HepG2 (cell line): Measurements from ENCODE around the gene OR8S1.

Experiments used
- BRF2 ChIP-seq: sonication (generic); formaldehyde crosslinking; IDR thresholded peaks from 2 replicates; pipeline ENCODE4 v1.8.1; 2022; ENCODE audit warnings: mild to moderate bottlenecking, missing genetic modification reagents
- CTCF ChIP-seq: sonication (generic); formaldehyde crosslinking; IDR thresholded peaks from 2 replicates; pipeline ENCODE4 v1.5.0; 2020; ENCODE audit warnings: mild to moderate bottlenecking, missing genetic modification reagents, moderate library complexity
- EP300 ChIP-seq, 3 experiments: sonication (generic) in 1 of 3; formaldehyde crosslinking in 1 of 3; IDR thresholded peaks; 2 replicates each; pipeline versions ENCODE4 v1.5.1 to v1.6.1; 2011 to 2020; ENCODE audit warnings: low read depth in 2 of 3, low read length in 2 of 3, borderline replicate concordance in 1 of 3, improper control_type of control experiment in 1 of 3, mild to moderate bottlenecking in 1 of 3, missing genetic modification reagents in 1 of 3, moderate library complexity in 1 of 3
- JUNB ChIP-seq: sonication (generic); formaldehyde crosslinking; IDR thresholded peaks from 2 replicates; pipeline ENCODE4 v1.8.0; 2022; ENCODE audit warnings: missing genetic modification reagents, mild to moderate bottlenecking, borderline replicate concordance
- SIN3A ChIP-seq: IDR thresholded peaks from 2 replicates; pipeline ENCODE4 v1.6.1; 2011; ENCODE audit warnings: low read depth, mild to moderate bottlenecking, control low read depth, low read length, borderline replicate concordance
- SPEN ChIP-seq: sonication (generic); formaldehyde crosslinking; IDR thresholded peaks from 2 replicates; pipeline ENCODE4 v1.5.1; 2020; ENCODE audit warnings: low read depth, mild to moderate bottlenecking, missing genetic modification reagents
- YY1 ChIP-seq: IDR thresholded peaks from 2 replicates; pipeline ENCODE4 v1.6.1; 2011; ENCODE audit warnings: low read length, low read depth, moderate library complexity, mild to moderate bottlenecking; ENCODE audit not compliant: insufficient read depth, insufficient replicate concordance
- ZNF431 ChIP-seq: sonication (generic); formaldehyde crosslinking; IDR thresholded peaks from 2 replicates; pipeline ENCODE4 v1.9.0; 2022; ENCODE audit warnings: missing genetic modification reagents, low read depth, mild to moderate bottlenecking, borderline replicate concordance
- ZNF501 ChIP-seq: sonication (generic); formaldehyde crosslinking; IDR thresholded peaks from 2 replicates; pipeline ENCODE4 v1.5.1; 2020; ENCODE audit warnings: mild to moderate bottlenecking, moderate library complexity, missing genetic modification reagents
- ZNF674 ChIP-seq: sonication (generic); formaldehyde crosslinking; IDR thresholded peaks from 2 replicates; pipeline ENCODE4 v1.5.0; 2020; ENCODE audit warnings: low read depth, mild to moderate bottlenecking, missing genetic modification reagents

- TF ChIP-seq ZNF674 (CRISPR knock-in tag) (no peak), JUNB (no peak), YY1 (no peak), SPEN (CRISPR knock-in tag) (no peak), CTCF (CRISPR knock-in tag) (no peak), ZNF431 (CRISPR knock-in tag) (no peak), BRF2 (CRISPR knock-in tag) (no peak), ZNF501 (CRISPR knock-in tag) (no peak), EP300 (IDR thresholded peaks at IDR 0.05; ENCODE audit: low read depth in 2 of 2, low read length in 2 of 2) (no peak), EP300 (CRISPR knock-in tag; IDR thresholded peaks at IDR 0.05; ENCODE audit: borderline replicate concordance) (no peak), SIN3A (no peak)
Observed at GRCh38 chr12:48512855-48513254, 12.6 kb upstream of the OR8S1 start.
